ENCODE data around the gene ZNF423.

ZNF423 gene

DNA sequence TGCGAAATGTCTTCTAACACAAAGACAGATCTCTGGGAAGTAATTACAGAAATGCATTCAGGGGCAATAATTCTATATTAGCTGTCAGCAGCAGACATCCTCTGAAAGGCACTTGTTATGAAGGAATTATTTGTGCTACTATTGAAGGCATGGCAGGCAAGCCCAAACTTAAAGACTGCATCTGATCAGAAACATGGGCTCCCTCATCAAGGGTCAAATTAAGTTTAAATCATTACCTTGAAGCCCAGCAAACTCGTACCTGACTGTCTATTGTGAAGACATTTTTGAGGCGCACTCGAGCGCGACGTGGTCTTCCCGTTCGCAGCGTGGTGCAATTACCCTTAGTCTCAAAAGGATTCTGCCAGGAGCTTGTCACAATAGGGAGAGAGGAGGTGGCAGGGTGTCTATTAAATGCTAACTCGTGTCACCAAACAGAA is 110.6 kb downstream of the ZNF423 start:
- no peak overlapping the region for H3K4me3 ChIP-seq (ENCODE audit: low read depth, low read length)
- no peak for TF ChIP-seq CTCF (IDR thresholded peaks at IDR 0.05; ENCODE audit: borderline replicate concordance, insufficient read depth, low read depth, low read length)

- no peak for TF ChIP-seq CTCF (IDR thresholded peaks at IDR 0.05; ENCODE audit: borderline replicate concordance, insufficient read depth, low read depth, low read length)
- no peak overlapping the region for H3K4me3 ChIP-seq (ENCODE audit: low read depth, low read length)
Measured at GRCh38 chr16:49744244-49745220, 111.4 kb downstream of the ZNF423 start.

GRCh38 chr16:49743658-49744057 is 112.3 kb downstream of the ZNF423 start:
- TF ChIP-seq CTCF (IDR thresholded peaks at IDR 0.05; ENCODE audit: borderline replicate concordance, insufficient read depth, low read depth, low read length) = no peak
- no peak overlapping the region for H3K4me3 ChIP-seq (ENCODE audit: low read depth, low read length)

DNA sequence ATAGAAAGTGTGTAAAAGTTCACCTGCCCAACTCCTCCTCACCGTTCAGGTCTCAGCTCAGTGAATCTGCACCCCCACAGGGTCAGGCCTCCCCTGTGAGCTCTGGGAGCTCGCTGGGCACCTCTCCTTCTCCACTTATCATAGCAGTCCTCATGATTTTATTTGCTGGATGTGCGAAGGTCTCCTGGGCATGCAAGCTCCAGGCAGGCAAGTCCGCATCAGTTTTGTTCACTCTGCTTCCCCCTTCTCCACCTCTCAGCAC is 112.8 kb downstream of the ZNF423 start:
- TF ChIP-seq CTCF (IDR thresholded peaks at IDR 0.05; ENCODE audit: borderline replicate concordance, insufficient read depth, low read depth, low read length) = no peak
- no peak overlapping the region for H3K4me3 ChIP-seq (ENCODE audit: low read depth, low read length)

DNA sequence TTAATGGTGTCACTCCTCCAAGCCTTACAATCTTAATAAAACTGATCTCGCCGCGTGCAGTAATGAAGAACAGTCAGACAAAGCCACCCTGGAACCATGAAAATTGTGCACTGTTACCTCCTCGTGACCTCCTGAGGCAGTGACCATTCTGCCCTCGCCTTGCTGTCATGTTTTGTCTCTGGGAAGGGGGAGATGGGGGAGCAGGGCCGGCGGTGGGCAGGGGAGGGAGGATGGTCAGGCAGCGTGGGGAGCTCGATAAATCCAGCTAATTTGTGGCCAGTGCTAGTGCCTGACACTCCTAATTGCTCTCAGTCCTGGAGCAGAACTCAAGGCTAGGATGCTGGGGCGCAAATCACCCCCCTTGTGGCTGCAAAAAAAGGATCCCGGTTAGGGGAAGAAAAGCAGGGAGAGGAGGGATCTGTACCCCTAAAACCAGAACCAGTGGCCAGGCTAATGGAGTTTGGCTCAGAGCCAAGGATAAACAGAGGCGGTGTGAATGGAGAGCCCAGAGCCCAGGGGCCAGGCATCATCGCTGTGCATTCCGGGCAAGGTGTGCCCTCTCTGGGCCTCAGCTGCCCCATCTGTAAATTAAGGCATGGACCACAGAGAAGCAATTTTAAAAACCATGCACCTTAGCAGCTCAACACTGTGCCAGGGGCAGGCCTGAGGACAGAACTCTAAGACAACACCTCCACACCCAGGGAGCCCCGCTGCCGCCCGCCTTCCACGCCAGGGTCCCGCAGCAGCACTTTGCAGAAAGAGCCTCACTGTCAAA is 113.3 kb downstream of the ZNF423 start:
- no peak for TF ChIP-seq CTCF (IDR thresholded peaks at IDR 0.05; ENCODE audit: borderline replicate concordance, insufficient read depth, low read depth, low read length)

DNA sequence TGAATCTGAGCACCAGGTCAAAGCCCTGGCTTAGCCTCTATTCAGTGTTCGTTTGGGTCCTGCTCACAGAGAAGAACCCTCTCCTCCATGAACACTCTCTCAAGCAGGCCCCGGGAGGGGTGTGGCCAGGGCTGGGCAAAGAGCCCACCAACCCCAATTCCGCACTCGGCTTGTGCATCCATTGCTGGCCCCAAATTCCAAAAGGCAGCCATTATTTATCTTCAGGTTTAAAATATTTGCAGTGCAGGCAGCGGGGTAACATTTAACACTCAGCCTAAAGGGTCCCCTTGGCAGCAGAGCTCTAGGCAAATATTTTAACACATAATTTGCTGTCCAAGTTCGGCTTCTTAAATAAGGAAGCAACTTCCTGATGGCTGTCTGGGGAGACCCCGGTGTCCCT is 115.7 kb downstream of the ZNF423 start:
- TF ChIP-seq CTCF (IDR thresholded peaks at IDR 0.05; ENCODE audit: borderline replicate concordance, insufficient read depth, low read depth, low read length) = no peak

More for the DNA sequence above, 113.3 kb downstream of the ZNF423 start:
- no peak overlapping the region for H3K4me3 ChIP-seq (ENCODE audit: low read depth, low read length)

More for the DNA sequence above, 115.7 kb downstream of the ZNF423 start:
- no peak overlapping the region for H3K4me3 ChIP-seq (ENCODE audit: low read depth, low read length)

All from GM12875 (cell line).